ENCODE measurements around the gene SDSL. TPM values are rescaled to one million over a fixed set of nuclear protein-coding genes. Genes with fewer than 3 reads are reported as not detected.

The SDSL gene
- total and polyA plus RNA-seq, 10 of the 15 experiments (the other 5 are each of a cell fraction or from before 2014, with no cell fraction given), result 0.18 to 4.4 (median 1.0) TPM

- in situ Hi-C loops (cut with MboI), result loop anchor here (5.0 kb wide), 1 partner anchor 452 kb away; no protein-coding TSS in a partner anchor
- Histone ChIP-seq H3K79me2 (ENCODE audit: control insufficient read depth, insufficient read depth, low read length) (no peaks in the 10 kb centered on the region), H4K20me1 (ENCODE audit: control insufficient read depth, insufficient read depth) (no peaks in the 10 kb centered on the region), H3K4me2 (ENCODE audit: control insufficient read depth, insufficient read depth) (no peak overlapping the region), H3K4me3 (no peak overlapping the region), H2AFZ (ENCODE audit: control insufficient read depth, low read depth, low read length) (no peak overlapping the region), H3K9me3 (replicated peaks; ENCODE audit: control insufficient read depth, insufficient read depth, low read length) (no peaks in the 10 kb centered on the region; the same call in 2 of the 3 replicates), H3K4me1 (ENCODE audit: control insufficient read depth, insufficient read depth, low read length) (no peaks in the 10 kb centered on the region), H3K9ac (ENCODE audit: control insufficient read depth, insufficient read depth, low read length) (no peak overlapping the region), H3K27me3 (replicated peaks in 1 of 2; ENCODE audit: control insufficient read depth in 2 of 2, insufficient read depth in 2 of 2, low read length in 1 of 2) (peaks cover 0 to 13% of the 10 kb centered on the region in 2 experiments; a peak in 3 of 4 replicates), H3K36me3 (ENCODE audit: control insufficient read depth in 2 of 2, insufficient read depth in 2 of 2, low read length in 1 of 2) (no peaks in the 10 kb centered on the region), H3K27ac (ENCODE audit: control insufficient read depth, insufficient read depth) (no peak overlapping the region)
- DNase-seq (ENCODE audit: low read depth, low spot score) (no peak), ATAC-seq (no peak), FAIRE-seq (no peak)
- intact Hi-C loops (cut with micrococcal nuclease; ENCODE audit: unreplicated experiment), result no loop called here
- TF ChIP-seq RELA (IDR thresholded peaks at IDR 0.05; ENCODE audit: borderline replicate concordance, partially characterized antibody) (no peak), E4F1 (IDR thresholded peaks at IDR 0.05; ENCODE audit: borderline replicate concordance, partially characterized antibody) (no peak)
- ChIA-PET CTCF (interaction anchor here (0.6 to 3.0 kb wide), 2 partner anchors 34 to 343 kb away, joined by 3 to 7 read pairs; no protein-coding TSS in a partner anchor), SMC1A (ENCODE audit: uncharacterized antibody, unreplicated experiment) (no interaction called here), RAD21 (ENCODE audit: unreplicated experiment) (no interaction called here), POLR2A (no interaction called here)
- WGBS (ENCODE audit: insufficient coverage, insufficient replicate concordance, low lambda C conversion rate, missing lambda C conversion rate), result 0% methylated on average over 4 of the region's 4 CpGs
- no TSS peak for BruUV-seq (replicated peaks)
Observed at GRCh38 chr12:113459981-113460380, 37.8 kb downstream of the SDSL start.

DNA sequence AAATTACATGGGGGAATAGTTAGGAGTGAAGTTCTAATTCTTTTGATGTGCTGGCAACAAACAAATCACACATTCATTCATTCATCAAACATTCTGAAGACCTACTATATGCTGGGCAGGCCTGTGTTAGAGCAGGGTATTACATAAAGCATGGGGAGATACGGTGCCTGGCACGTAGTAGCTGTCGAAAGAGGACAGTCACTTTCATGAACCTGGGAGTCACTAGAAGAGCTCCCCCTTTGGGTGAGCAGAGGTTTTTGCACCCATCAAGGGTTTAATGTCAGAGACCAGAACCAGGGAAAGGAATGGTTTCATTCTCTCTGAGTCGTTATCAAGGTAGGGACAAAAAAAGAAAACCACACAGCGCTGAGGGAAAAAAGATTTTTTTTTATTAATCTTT lies 39.5 kb downstream of the SDSL start:
- Histone ChIP-seq H3K9ac (ENCODE audit: control insufficient read depth, insufficient read depth, low read length) (no peak overlapping the region), H2AFZ (ENCODE audit: control insufficient read depth, low read depth, low read length) (no peak overlapping the region), H3K4me2 (ENCODE audit: control insufficient read depth, insufficient read depth) (no peak overlapping the region), H3K4me3 (no peak overlapping the region), H3K27ac (ENCODE audit: control insufficient read depth, insufficient read depth) (no peak overlapping the region), H4K20me1 (ENCODE audit: control insufficient read depth, insufficient read depth) (no peaks in the 10 kb centered on the region), H3K79me2 (ENCODE audit: control insufficient read depth, insufficient read depth, low read length) (no peaks in the 10 kb centered on the region), H3K9me3 (replicated peaks; ENCODE audit: control insufficient read depth, insufficient read depth, low read length) (no peaks in the 10 kb centered on the region; the same call in 2 of the 3 replicates), H3K36me3 (ENCODE audit: control insufficient read depth in 2 of 2, insufficient read depth in 2 of 2, low read length in 1 of 2) (no peaks in the 10 kb centered on the region), H3K27me3 (replicated peaks in 1 of 2; ENCODE audit: control insufficient read depth in 2 of 2, insufficient read depth in 2 of 2, low read length in 1 of 2) (peaks cover 12 to 18% of the 10 kb centered on the region in 2 experiments; a peak in 3 of 4 replicates), H3K4me1 (ENCODE audit: control insufficient read depth, insufficient read depth, low read length) (no peaks in the 10 kb centered on the region)
- POLR2A ChIA-PET, result no interaction called here
- SMC1A ChIA-PET (ENCODE audit: uncharacterized antibody, unreplicated experiment), result interaction anchor here (0.5 to 1.4 kb wide), 3 partner anchors 41 to 149 kb away, joined by 3 to 5 read pairs (median 3); no protein-coding TSS in a partner anchor
- TF ChIP-seq NR2C2 (IDR thresholded peaks at IDR 0.05; ENCODE audit: borderline replicate concordance, control insufficient read depth, insufficient read length, low read depth) (no peak), NFIC (IDR thresholded peaks at IDR 0.05; ENCODE audit: low read depth, low read length) (no peak), RFX5 (IDR thresholded peaks at IDR 0.05; ENCODE audit: low read depth, low read length) (no peak), CTCF (IDR thresholded peaks at IDR 0.05 in 2 of 3, conservative IDR thresholded peaks at IDR 0.05 in 1 of 3; ENCODE audit: control insufficient read depth in 2 of 3, extremely low read depth in 1 of 3, insufficient read depth in 1 of 3, low read depth in 3 of 3, low read length in 3 of 3) (peak; percentile 40 to 54 (median 50)), JUND (IDR thresholded peaks at IDR 0.05; ENCODE audit: low read depth, low read length) (no peak), SMAD5 (IDR thresholded peaks at IDR 0.05; ENCODE audit: low read depth) (no peak), USF1 (IDR thresholded peaks at IDR 0.05; ENCODE audit: borderline replicate concordance, extremely low read length, insufficient read depth, low read depth, low read length) (no peak)
- CTCF ChIA-PET, result interaction anchor here (0.7 to 2.7 kb wide), 17 partner anchors 9 to 456 kb away, joined by 3 to 11 read pairs (median 4); partner anchors contain the start of gene SLC8B1
- no peak for FAIRE-seq
- intact Hi-C loops (cut with micrococcal nuclease; ENCODE audit: unreplicated experiment), result loop anchor here (1.0 kb wide), 1 partner anchor 451 kb away; no protein-coding TSS in a partner anchor
- ATAC-seq, result peak; percentile 69
- no TSS peak for BruUV-seq (replicated peaks)
- in situ Hi-C loops (cut with MboI), result loop anchor here (5.0 kb wide), 1 partner anchor 451 kb away; no protein-coding TSS in a partner anchor
- RAD21 ChIA-PET (ENCODE audit: unreplicated experiment), result interaction anchor here (0.6 to 1.8 kb wide), 6 partner anchors 16 to 505 kb away, joined by 3 to 4 read pairs (median 3); partner anchors contain the start of gene RBM19
- 1% methylated on average over 5 of the region's 5 CpGs for WGBS (ENCODE audit: insufficient coverage, insufficient replicate concordance, low lambda C conversion rate, missing lambda C conversion rate)
- no peak for DNase-seq (ENCODE audit: low read depth, low spot score)
